ENCODE results near the gene FBXO8.
A peak's percentile ranks its signal among the peaks of the same experiment; 100 is the strongest.

Gene FBXO8

GRCh38 chr4:174284487-174284886 lies 1.0 kb upstream of the FBXO8 start:
- DNase-seq (ENCODE audit: insufficient read length, low spot score) (no peak), FAIRE-seq (peak; percentile 69)
- TF ChIP-seq CTCF (IDR thresholded peaks at IDR 0.05; ENCODE audit: insufficient read depth, missing control alignments) = no peak

- TF ChIP-seq CTCF (IDR thresholded peaks at IDR 0.05; ENCODE audit: insufficient read depth, missing control alignments) = no peak
- FAIRE-seq (peak; percentile 94), DNase-seq (ENCODE audit: insufficient read length, low spot score) (no peak)
Observed at GRCh38 chr4:174282836-174283506, 496 bp downstream of the FBXO8 start.

- TF ChIP-seq CTCF (IDR thresholded peaks at IDR 0.05; ENCODE audit: insufficient read depth, missing control alignments) = no peak
- FAIRE-seq = no peak
- DNase-seq (ENCODE audit: insufficient read length, low spot score) = no peak
Observed at GRCh38 chr4:174281901-174282300, 1.6 kb downstream of the FBXO8 start.

- FAIRE-seq (no peak), DNase-seq (ENCODE audit: insufficient read length, low spot score) (no peak)
- TF ChIP-seq CTCF (IDR thresholded peaks at IDR 0.05; ENCODE audit: insufficient read depth, missing control alignments) = no peak
Observed at GRCh38 chr4:174281182-174281737, 2.2 kb downstream of the FBXO8 start.

- FAIRE-seq = no peak
- TF ChIP-seq CTCF (IDR thresholded peaks at IDR 0.05; ENCODE audit: insufficient read depth, missing control alignments) = no peak
Observed at GRCh38 chr4:174279433-174280155, 3.9 kb downstream of the FBXO8 start.

GRCh38 chr4:174278467-174278866 lies 5.0 kb downstream of the FBXO8 start:
- FAIRE-seq (no peak), DNase-seq (ENCODE audit: insufficient read length, low spot score) (no peak)
- TF ChIP-seq CTCF (IDR thresholded peaks at IDR 0.05; ENCODE audit: insufficient read depth, missing control alignments) = no peak

More at GRCh38 chr4:174279433-174280155, 3.9 kb downstream of the FBXO8 start:
- DNase-seq (ENCODE audit: insufficient read length, low spot score) = no peak

GRCh38 chr4:174277433-174277832 lies 6.0 kb downstream of the FBXO8 start:
- FAIRE-seq (peak; percentile 29), DNase-seq (ENCODE audit: insufficient read length, low spot score) (no peak)
- no peak for TF ChIP-seq CTCF (IDR thresholded peaks at IDR 0.05; ENCODE audit: insufficient read depth, missing control alignments)

Measured in D721Med (cell line).